ENCODE results near the gene APIP.
"Not testable (repeated sequence)": the region's sequence is repeated elsewhere in the genome, so short reads cannot be mapped to it uniquely, and the experiment has no call there.

Gene APIP

GRCh38 chr11:34909955-34910354, 6.2 kb downstream of the APIP start:
- ATAC-seq = no peak
- Mint-ChIP-seq H3K27ac (no peak overlapping the region), H3K27me3 (no peaks in the 10 kb centered on the region), H3K9me3 (no peaks in the 10 kb centered on the region), H3K4me3 (no peak overlapping the region), H3K36me3 (peaks cover 27% of the 10 kb centered on the region), H3K4me1 (peaks cover 8% of the 10 kb centered on the region)

GRCh38 chr11:34909415-34909814, 6.8 kb downstream of the APIP start:
- H3K27ac Mint-ChIP-seq = no peak overlapping the region
- ATAC-seq = no peak

GRCh38 chr11:34907934-34908593, 8.1 kb downstream of the APIP start:
- no peaks in the 10 kb centered on the region for H3K27me3 Mint-ChIP-seq
- no peak for ATAC-seq
- H3K4me1 Mint-ChIP-seq = peaks cover 5% of the 10 kb centered on the region
- no peak overlapping the region for H3K4me3 Mint-ChIP-seq
- H3K36me3 Mint-ChIP-seq = peaks cover 38% of the 10 kb centered on the region
- no peaks in the 10 kb centered on the region for H3K9me3 Mint-ChIP-seq
- no peak overlapping the region for H3K27ac Mint-ChIP-seq

More at GRCh38 chr11:34909415-34909814, 6.8 kb downstream of the APIP start:
- no peak overlapping the region for H3K4me3 Mint-ChIP-seq
- H3K4me1 Mint-ChIP-seq = peaks cover 6% of the 10 kb centered on the region
- H3K27me3 Mint-ChIP-seq = no peaks in the 10 kb centered on the region
- H3K9me3 Mint-ChIP-seq = no peaks in the 10 kb centered on the region
- H3K36me3 Mint-ChIP-seq = peaks cover 33% of the 10 kb centered on the region

GRCh38 chr11:34905666-34906065, 10.5 kb downstream of the APIP start:
- Mint-ChIP-seq H3K4me1 (no peaks in the 10 kb centered on the region), H3K9me3 (no peaks in the 10 kb centered on the region), H3K27me3 (no peaks in the 10 kb centered on the region), H3K4me3 (no peak overlapping the region), H3K27ac (no peak overlapping the region), H3K36me3 (peaks cover 36% of the 10 kb centered on the region)
- ATAC-seq = no peak

GRCh38 chr11:34904421-34904955, 11.7 kb downstream of the APIP start:
- no peaks in the 10 kb centered on the region for H3K4me1 Mint-ChIP-seq
- H3K27me3 Mint-ChIP-seq = no peaks in the 10 kb centered on the region
- H3K27ac Mint-ChIP-seq = no peak overlapping the region
- no peak overlapping the region for H3K4me3 Mint-ChIP-seq
- H3K36me3 Mint-ChIP-seq = peaks cover 44% of the 10 kb centered on the region
- no peak for ATAC-seq
- peaks cover 5% of the 10 kb centered on the region for H3K9me3 Mint-ChIP-seq

- Mint-ChIP-seq H3K36me3 (peaks cover 51% of the 10 kb centered on the region), H3K27ac (no peak overlapping the region), H3K4me1 (no peaks in the 10 kb centered on the region), H3K27me3 (no peaks in the 10 kb centered on the region), H3K4me3 (no peak overlapping the region), H3K9me3 (peaks cover 19% of the 10 kb centered on the region)
- no peak for ATAC-seq
These were observed 16.6 kb downstream of the APIP start for GRCh38 chr11:34899633-34900016.

GRCh38 chr11:34898474-34898873, 17.7 kb downstream of the APIP start:
- ATAC-seq = no peak
- H3K36me3 Mint-ChIP-seq = peaks cover 40% of the 10 kb centered on the region
- no peak overlapping the region for H3K27ac Mint-ChIP-seq
- no peaks in the 10 kb centered on the region for H3K27me3 Mint-ChIP-seq
- H3K4me1 Mint-ChIP-seq = no peaks in the 10 kb centered on the region
- H3K4me3 Mint-ChIP-seq = no peak overlapping the region
- H3K9me3 Mint-ChIP-seq = peaks cover 19% of the 10 kb centered on the region

- Mint-ChIP-seq H3K4me3 (no peak overlapping the region), H3K9me3 (peaks cover 19% of the 10 kb centered on the region), H3K4me1 (no peaks in the 10 kb centered on the region), H3K36me3 (peaks cover 35% of the 10 kb centered on the region), H3K27ac (no peak overlapping the region), H3K27me3 (no peaks in the 10 kb centered on the region)
- ATAC-seq = no peak
These were observed 18.9 kb downstream of the APIP start for GRCh38 chr11:34897171-34897870.

GRCh38 chr11:34896191-34896590, 20.0 kb downstream of the APIP start:
- Mint-ChIP-seq H3K36me3 (peaks cover 35% of the 10 kb centered on the region), H3K9me3 (peaks cover 19% of the 10 kb centered on the region)
- not testable (repeated sequence) for H3K4me1 Mint-ChIP-seq, H3K27me3 Mint-ChIP-seq, H3K4me3 Mint-ChIP-seq, ATAC-seq, H3K27ac Mint-ChIP-seq

- H3K27ac Mint-ChIP-seq = no peak overlapping the region
These were observed 22.8 kb downstream of the APIP start for GRCh38 chr11:34893416-34893815.

GRCh38 chr11:34891611-34892010, 24.6 kb downstream of the APIP start:
- Mint-ChIP-seq H3K4me1 (no peaks in the 10 kb centered on the region), H3K36me3 (peaks cover 14% of the 10 kb centered on the region), H3K4me3 (no peak overlapping the region), H3K27ac (no peak overlapping the region), H3K9me3 (peaks cover 5% of the 10 kb centered on the region), H3K27me3 (no peaks in the 10 kb centered on the region)
- no peak for ATAC-seq

More at GRCh38 chr11:34893416-34893815, 22.8 kb downstream of the APIP start:
- no peak overlapping the region for H3K4me3 Mint-ChIP-seq
- H3K36me3 Mint-ChIP-seq = peaks cover 18% of the 10 kb centered on the region
- ATAC-seq = no peak
- peaks cover 11% of the 10 kb centered on the region for H3K9me3 Mint-ChIP-seq
- no peaks in the 10 kb centered on the region for H3K4me1 Mint-ChIP-seq
- no peaks in the 10 kb centered on the region for H3K27me3 Mint-ChIP-seq

- H3K4me1 Mint-ChIP-seq = no peaks in the 10 kb centered on the region
- no peaks in the 10 kb centered on the region for H3K27me3 Mint-ChIP-seq
- peaks cover 7% of the 10 kb centered on the region for H3K36me3 Mint-ChIP-seq
- H3K27ac Mint-ChIP-seq = no peak overlapping the region
- no peaks in the 10 kb centered on the region for H3K9me3 Mint-ChIP-seq
- H3K4me3 Mint-ChIP-seq = no peak overlapping the region
- no peak for ATAC-seq
These were observed 25.4 kb downstream of the APIP start for GRCh38 chr11:34890812-34891211.

- H3K27ac Mint-ChIP-seq = no peak overlapping the region
- H3K4me3 Mint-ChIP-seq = no peak overlapping the region
- H3K4me1 Mint-ChIP-seq = no peaks in the 10 kb centered on the region
- H3K27me3 Mint-ChIP-seq = no peaks in the 10 kb centered on the region
- H3K9me3 Mint-ChIP-seq = no peaks in the 10 kb centered on the region
- H3K36me3 Mint-ChIP-seq = peaks cover 12% of the 10 kb centered on the region
- ATAC-seq = no peak
These were observed 26.1 kb downstream of the APIP start for GRCh38 chr11:34890089-34890488.

GRCh38 chr11:34887260-34887659, 28.9 kb downstream of the APIP start:
- H3K36me3 Mint-ChIP-seq = peaks cover 23% of the 10 kb centered on the region
- no peaks in the 10 kb centered on the region for H3K9me3 Mint-ChIP-seq
- no peaks in the 10 kb centered on the region for H3K27me3 Mint-ChIP-seq
- ATAC-seq = no peak
- H3K4me3 Mint-ChIP-seq = no peak overlapping the region
- no peaks in the 10 kb centered on the region for H3K4me1 Mint-ChIP-seq
- H3K27ac Mint-ChIP-seq = no peak overlapping the region

GRCh38 chr11:34886609-34887008, 29.6 kb downstream of the APIP start:
- ATAC-seq = no peak
- Mint-ChIP-seq H3K36me3 (peaks cover 28% of the 10 kb centered on the region), H3K27me3 (no peaks in the 10 kb centered on the region), H3K27ac (no peak overlapping the region), H3K4me1 (no peaks in the 10 kb centered on the region), H3K9me3 (no peaks in the 10 kb centered on the region), H3K4me3 (no peak overlapping the region)

GRCh38 chr11:34881900-34882299, 34.3 kb downstream of the APIP start:
- H3K27me3 Mint-ChIP-seq = no peaks in the 10 kb centered on the region
- peaks cover 28% of the 10 kb centered on the region for H3K36me3 Mint-ChIP-seq
- no peaks in the 10 kb centered on the region for H3K4me1 Mint-ChIP-seq
- no peaks in the 10 kb centered on the region for H3K9me3 Mint-ChIP-seq
- no peak overlapping the region for H3K27ac Mint-ChIP-seq
- H3K4me3 Mint-ChIP-seq = no peak overlapping the region
- ATAC-seq = no peak
